AG09309 (cell line): Measurements from ENCODE around the gene GSG1.

ENCODE experiments used
- DNase-seq: peaks from one replicate; pipeline ENCODE4 v3.0.0-alpha.2; 2010; ENCODE audit warnings: low read depth
- H3K4me3 ChIP-seq: 2 replicates; pipeline ENCODE4 v1.5.1; 2011; ENCODE audit warnings: mild to moderate bottlenecking, low read depth, low read length, moderate library complexity; ENCODE audit not compliant: control insufficient read depth
- CTCF ChIP-seq: IDR thresholded peaks from 2 replicates; pipeline ENCODE4 v1.5.1; 2011; ENCODE audit warnings: mild to moderate bottlenecking, low read depth, low read length, inconsistent platforms; ENCODE audit not compliant: insufficient read depth, control insufficient read depth; ENCODE audit errors: missing control alignments

GSG1 gene

GRCh38 chr12:13103391-13104033, at the start of gene GSG1:
TSS of gene GSG1 (minus strand) at chr12:13103667. CDS start at chr12:13103512, 155 bp downstream.
- DNase-seq = no peak
- no peak for TF ChIP-seq CTCF
- no peak within 1 kb of the TSS for H3K4me3 ChIP-seq

- no peak overlapping the region for H3K4me3 ChIP-seq
- no peak for TF ChIP-seq CTCF
- DNase-seq = no peak
These were observed 49.7 kb upstream of the GSG1 start for GRCh38 chr12:13153180-13153579.

GRCh38 chr12:13152756-13153155, 49.3 kb upstream of the GSG1 start:
- no peak overlapping the region for H3K4me3 ChIP-seq
- TF ChIP-seq CTCF = no peak
- no peak for DNase-seq

GRCh38 chr12:13152281-13152680, 48.8 kb upstream of the GSG1 start:
- no peak overlapping the region for H3K4me3 ChIP-seq
- TF ChIP-seq CTCF = no peak
- no peak for DNase-seq

GRCh38 chr12:13149411-13149810, 45.9 kb upstream of the GSG1 start:
- H3K4me3 ChIP-seq = no peak overlapping the region
- TF ChIP-seq CTCF = no peak
- DNase-seq = no peak

- DNase-seq = no peak
- H3K4me3 ChIP-seq = no peak overlapping the region
- TF ChIP-seq CTCF = no peak
These were observed 45.0 kb upstream of the GSG1 start for GRCh38 chr12:13148485-13148847.
